Mesodermal cell (in vitro differentiated cells): Measurements from ENCODE around the gene CHD6.
A peak's percentile ranks its signal among the peaks of the same experiment; 100 is the strongest.

ENCODE experiments used
- H3K27ac ChIP-seq: 2 replicates; pipeline ENCODE4 v1.7.0; 2013; ENCODE audit warnings: mild to moderate bottlenecking, low read depth, low read length, moderate library complexity; ENCODE audit not compliant: severe bottlenecking
- H3K36me3 ChIP-seq: 2 replicates; pipeline ENCODE4 v1.7.1; 2013; ENCODE audit warnings: mild to moderate bottlenecking, low read length, moderate library complexity; ENCODE audit not compliant: control insufficient read depth, insufficient read depth
- H3K4me1 ChIP-seq: one replicate; pipeline ENCODE4 v1.7.1; 2013; ENCODE audit warnings: mild to moderate bottlenecking, low read length; ENCODE audit not compliant: insufficient read depth, control insufficient read depth, poor library complexity, severe bottlenecking
- H3K4me3 ChIP-seq: 2 replicates; pipeline ENCODE4 v1.7.0; 2013; ENCODE audit warnings: low read length, control low read depth, mild to moderate bottlenecking; ENCODE audit not compliant: insufficient read depth, poor library complexity, severe bottlenecking; ENCODE audit errors: extremely low read depth
- H3K9me3 ChIP-seq: 2 replicates; pipeline ENCODE4 v1.7.1; 2013; ENCODE audit warnings: mild to moderate bottlenecking, low read length, moderate library complexity; ENCODE audit not compliant: control insufficient read depth
- WGBS, 2 experiments: methylation state at CpG; one replicate each; pipeline ENCODE4 v1.1.5; 2013; ENCODE audit warnings: missing lambda C conversion rate in 2 of 2; ENCODE audit not compliant: insufficient coverage in 2 of 2; 5-methylcytosine and 5-hydroxymethylcytosine counted together

The CHD6 gene

DNA sequence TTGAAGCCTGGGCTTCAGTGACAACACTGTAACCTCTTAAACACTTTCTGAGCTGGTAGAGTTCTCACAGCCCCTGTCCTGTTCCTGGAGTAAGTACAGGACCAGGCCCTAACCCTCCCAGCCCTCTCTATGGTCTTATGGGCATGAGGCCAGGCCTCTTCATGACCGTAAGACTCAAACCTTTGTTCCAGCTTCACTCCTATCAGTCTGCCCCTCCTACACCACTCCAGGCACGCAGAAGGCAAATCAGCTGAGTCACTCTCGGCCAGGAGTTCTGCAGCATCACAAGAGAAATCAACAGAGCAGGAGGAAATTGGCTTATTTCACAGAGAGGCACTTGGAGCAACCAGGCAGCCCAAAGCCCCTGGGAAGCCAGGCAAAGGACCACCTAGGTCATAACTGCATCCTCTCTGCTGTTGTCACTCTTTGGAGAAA, 25.3 kb upstream of the CHD6 start:
- Histone ChIP-seq H3K36me3 (no peaks in the 10 kb centered on the region), H3K4me1 (peaks cover 9% of the 10 kb centered on the region), H3K27ac (peak overlapping the region; percentile 87), H3K4me3 (no peak overlapping the region), H3K9me3 (no peaks in the 10 kb centered on the region)
- WGBS, 2 experiments = 31 to 33% methylated on average over 3 of the region's 3 CpGs

DNA sequence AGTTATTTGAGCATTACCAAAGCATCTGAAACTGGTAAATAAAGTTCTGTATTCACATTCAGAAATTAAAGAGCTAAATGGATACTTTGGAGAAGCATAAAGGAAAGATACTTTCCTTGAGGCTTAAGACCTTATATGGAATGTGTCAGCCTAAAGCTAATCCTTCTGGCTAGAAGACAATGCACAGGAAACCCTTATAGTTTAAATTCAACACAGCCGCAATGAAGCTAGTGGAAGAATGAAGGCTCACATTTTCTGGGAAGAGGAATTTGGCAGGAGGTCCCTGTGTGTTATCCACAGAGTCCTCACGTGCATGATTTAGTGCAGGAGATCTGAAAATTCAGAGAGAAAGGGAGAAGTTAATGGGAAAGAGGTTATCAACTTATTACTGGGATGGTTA, 21.5 kb upstream of the CHD6 start:
- H3K36me3 ChIP-seq = no peaks in the 10 kb centered on the region
- no peaks in the 10 kb centered on the region for H3K9me3 ChIP-seq
- H3K4me1 ChIP-seq = peaks cover 9% of the 10 kb centered on the region
- WGBS, 2 experiments = 42 to 43% methylated on average over 1 to 2 of the region's 2 CpGs
- H3K27ac ChIP-seq = no peak overlapping the region
- no peak overlapping the region for H3K4me3 ChIP-seq

DNA sequence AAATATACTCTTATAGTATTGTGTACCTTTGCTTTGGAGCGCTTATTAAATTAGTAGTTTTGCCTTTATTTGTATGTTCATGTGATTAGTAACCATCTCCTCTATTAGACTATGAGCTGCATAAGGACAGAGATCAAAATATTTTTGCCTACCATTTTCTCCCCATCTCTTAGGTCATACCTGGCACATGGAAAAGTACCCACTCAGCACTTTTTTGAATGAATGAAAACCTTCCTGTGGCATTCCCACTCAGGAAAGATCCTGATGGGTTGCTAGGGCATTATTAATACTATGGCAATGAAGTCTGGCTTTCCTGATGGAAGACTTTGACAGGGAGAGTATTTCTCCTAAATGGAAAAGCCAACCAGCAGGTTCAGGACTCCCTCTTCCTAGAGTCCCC, 20.3 kb upstream of the CHD6 start:
- H3K36me3 ChIP-seq = no peaks in the 10 kb centered on the region
- H3K9me3 ChIP-seq = no peaks in the 10 kb centered on the region
- WGBS, 2 experiments = no CpG with 5 or more reads among the region's 1 CpG
- H3K4me1 ChIP-seq = peaks cover 4% of the 10 kb centered on the region
- H3K4me3 ChIP-seq = no peak overlapping the region
- H3K27ac ChIP-seq = no peak overlapping the region

DNA sequence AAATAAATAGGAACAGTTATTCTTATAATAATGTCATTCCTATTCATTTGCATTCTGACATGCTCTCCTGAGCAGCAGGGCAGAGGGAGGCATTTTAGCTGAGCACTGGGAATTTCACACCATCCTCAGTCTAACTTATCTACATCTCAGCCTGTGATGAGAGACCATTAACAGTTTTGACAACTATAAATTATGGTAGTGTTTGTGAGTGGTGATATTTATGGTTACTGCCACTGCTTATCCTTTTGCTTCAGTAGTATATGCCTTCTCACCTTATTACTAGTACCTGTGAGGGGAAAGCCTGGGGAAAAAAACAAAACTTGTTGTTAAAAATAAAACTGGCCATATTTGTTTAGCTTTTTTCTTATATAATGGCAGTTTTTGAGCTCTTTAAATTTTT, 17.0 kb upstream of the CHD6 start:
- Histone ChIP-seq H3K4me1 (no peaks in the 10 kb centered on the region), H3K9me3 (no peaks in the 10 kb centered on the region), H3K27ac (no peak overlapping the region), H3K36me3 (no peaks in the 10 kb centered on the region), H3K4me3 (no peak overlapping the region)

DNA sequence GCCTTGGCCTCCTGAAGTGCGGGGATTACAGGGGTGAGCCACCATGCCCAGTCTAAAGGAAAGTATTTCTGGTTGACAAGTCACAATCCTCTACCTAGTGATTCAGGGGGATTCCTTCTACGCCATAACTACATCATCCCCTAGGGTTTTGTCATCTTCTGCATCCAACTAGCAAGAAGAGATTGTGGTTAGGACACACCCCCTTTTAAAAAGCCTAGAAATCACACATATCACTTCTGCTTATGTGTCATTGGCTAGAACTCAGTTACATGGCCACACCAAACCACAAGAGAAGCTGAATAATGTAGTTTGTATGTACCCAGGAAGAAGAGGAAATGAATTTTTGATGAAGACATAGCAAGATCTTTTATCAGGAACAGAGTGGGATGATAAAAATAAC, 14.7 kb upstream of the CHD6 start:
- Histone ChIP-seq H3K9me3 (no peaks in the 10 kb centered on the region), H3K4me1 (no peaks in the 10 kb centered on the region), H3K27ac (no peak overlapping the region), H3K4me3 (no peak overlapping the region), H3K36me3 (no peaks in the 10 kb centered on the region)
- 82 to 100% methylated on average over 2 of the region's 2 CpGs for WGBS, 2 experiments

DNA sequence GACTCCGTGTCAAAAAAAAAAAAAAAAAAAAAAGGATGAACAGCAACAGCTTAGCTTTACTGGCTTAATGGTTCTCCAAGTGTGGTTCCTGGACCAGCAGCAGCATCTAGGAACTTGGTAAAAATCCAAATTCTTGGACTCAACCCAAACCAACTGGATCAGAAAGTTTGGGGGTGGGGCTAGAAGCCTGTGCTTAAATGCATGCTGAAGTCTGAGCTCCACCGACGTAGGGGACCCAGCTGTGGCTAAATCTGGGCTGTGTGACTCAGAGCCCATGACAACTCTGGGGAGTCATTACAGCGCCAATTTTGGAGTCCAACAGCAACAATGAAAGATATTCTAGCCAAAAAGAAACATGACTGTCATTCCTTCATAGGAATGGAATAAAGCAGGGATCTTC, 13.6 kb upstream of the CHD6 start:
- no peak overlapping the region for H3K4me3 ChIP-seq
- H3K4me1 ChIP-seq = no peaks in the 10 kb centered on the region
- H3K27ac ChIP-seq = no peak overlapping the region
- WGBS, 2 experiments = 80 to 91% methylated on average over 4 of the region's 4 CpGs
- no peaks in the 10 kb centered on the region for H3K9me3 ChIP-seq
- no peaks in the 10 kb centered on the region for H3K36me3 ChIP-seq

DNA sequence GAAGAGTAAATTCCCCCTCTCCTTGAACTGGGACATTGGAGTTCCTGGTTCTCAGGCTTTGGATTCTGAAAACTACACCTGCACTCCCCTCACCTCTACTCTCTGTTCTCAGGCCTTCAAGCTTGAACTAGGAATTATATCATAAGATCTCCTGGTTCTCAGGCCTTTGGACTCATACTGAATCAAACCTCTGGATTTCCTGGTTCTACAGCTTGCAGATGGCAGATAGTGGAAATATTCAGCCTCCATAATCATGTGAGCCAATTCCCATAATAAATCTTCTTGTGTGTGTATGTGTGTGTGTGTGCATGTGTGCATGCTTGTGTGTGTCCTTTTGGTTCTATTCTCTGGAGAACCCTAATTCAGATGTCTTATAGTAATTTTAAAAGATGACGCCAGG, 12.7 kb upstream of the CHD6 start:
- Histone ChIP-seq H3K4me3 (no peak overlapping the region), H3K4me1 (no peaks in the 10 kb centered on the region), H3K9me3 (no peaks in the 10 kb centered on the region), H3K36me3 (no peaks in the 10 kb centered on the region), H3K27ac (no peak overlapping the region)
- WGBS, 2 experiments = 80 to 100% methylated on average over 1 of the region's 1 CpG

DNA sequence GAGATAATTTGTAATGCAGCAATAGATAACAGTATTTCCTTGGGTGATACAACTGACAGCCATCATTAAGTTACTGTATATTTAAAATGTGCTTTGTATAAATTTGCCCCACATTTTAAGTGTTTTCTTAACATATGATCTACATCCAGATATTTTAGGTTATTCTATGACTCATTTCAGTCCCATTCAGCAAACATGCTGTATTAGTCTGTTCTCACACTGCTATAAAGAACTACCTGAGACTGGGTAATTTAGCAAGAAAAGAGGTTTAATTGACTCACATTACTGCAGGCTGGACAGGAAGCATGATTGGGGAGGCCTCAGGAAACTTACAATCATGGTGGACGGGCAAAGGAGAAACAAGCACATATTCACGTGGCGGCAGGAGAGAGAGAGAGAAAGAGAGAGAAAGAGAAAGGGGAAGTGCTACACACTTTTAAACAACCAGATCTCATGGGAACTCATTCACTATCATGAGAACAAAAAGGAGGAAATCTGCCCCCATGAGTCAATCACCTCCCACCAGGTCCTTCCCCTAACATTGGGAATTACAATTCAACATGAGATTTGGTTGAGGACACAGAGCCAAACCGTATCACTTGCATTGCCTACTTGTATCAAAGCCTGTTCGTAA, 9.6 kb upstream of the CHD6 start:
- Histone ChIP-seq H3K27ac (no peak overlapping the region), H3K9me3 (no peaks in the 10 kb centered on the region), H3K36me3 (no peaks in the 10 kb centered on the region), H3K4me1 (no peaks in the 10 kb centered on the region), H3K4me3 (no peak overlapping the region)
- WGBS, 2 experiments = 76 to 83% methylated on average over 1 to 2 of the region's 5 CpGs

DNA sequence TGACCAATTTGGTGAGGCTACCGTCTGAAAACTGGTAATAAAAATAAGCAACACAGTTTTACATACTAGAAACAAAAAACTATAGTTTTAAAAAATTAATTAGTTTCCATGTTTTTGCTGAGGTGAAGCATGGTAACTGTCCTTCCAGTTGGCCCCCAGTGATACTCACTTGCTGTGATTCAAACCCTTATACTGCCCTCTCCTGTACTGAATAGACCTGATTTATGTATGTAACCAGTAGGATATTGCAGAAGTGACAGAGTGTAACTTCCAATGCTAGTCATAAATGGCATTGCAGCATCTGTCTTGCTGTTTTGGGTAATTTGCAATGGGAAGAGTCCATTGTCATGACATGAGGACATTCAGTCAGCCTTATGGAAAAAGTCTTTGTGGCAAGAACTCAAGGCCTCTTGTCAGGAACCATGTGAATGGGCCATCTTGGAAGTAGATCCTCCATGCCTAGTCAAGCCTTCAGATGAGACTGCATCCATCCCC, 8.9 kb upstream of the CHD6 start:
- no CpG with 5 or more reads among the region's 1 CpG for WGBS, 2 experiments

DNA sequence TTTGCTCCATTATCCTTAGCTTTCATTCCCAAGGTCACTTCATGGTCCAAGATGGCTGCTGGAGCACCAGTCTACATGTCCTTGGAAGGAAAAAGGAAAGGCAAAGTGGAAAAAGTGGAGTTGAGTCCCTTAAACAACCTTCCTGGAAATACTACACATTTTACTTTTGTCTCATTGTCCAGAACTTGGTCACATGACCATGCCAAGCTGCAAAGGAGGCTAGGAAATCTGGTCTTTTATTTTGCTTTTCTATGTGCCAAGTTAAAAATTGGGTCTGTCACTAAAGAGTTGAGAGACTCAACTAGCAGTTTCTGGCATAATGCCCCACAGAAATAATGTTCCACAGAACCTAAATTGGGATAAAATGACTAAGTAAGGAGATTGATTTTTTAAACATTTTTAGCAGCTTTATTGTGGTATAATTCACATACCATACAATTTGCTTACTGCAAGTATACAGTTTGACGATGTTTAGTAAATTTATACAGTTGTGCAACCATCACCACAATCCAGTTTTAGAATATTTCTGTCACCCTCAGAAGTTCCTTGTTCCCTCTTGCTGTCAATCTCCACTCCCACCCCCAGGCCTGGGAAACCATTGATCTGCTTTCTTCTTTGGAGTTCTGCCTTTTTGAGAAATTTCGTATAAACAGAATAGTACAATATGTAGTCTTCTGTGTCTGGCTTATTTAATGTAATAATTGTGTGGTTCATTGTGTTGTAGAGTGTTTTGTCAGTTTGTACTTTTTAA, 5.6 kb upstream of the CHD6 start:
- Histone ChIP-seq H3K9me3 (no peaks in the 10 kb centered on the region), H3K36me3 (no peaks in the 10 kb centered on the region), H3K4me3 (no peak overlapping the region), H3K4me1 (no peaks in the 10 kb centered on the region), H3K27ac (no peak overlapping the region)
- WGBS, 2 experiments = 88% methylated on average over 1 of the region's 2 CpGs; no CpG with 5 or more reads in 1 of the 2 experiments

More for the DNA sequence above, 8.9 kb upstream of the CHD6 start:
- Histone ChIP-seq H3K4me3 (no peak overlapping the region), H3K36me3 (no peaks in the 10 kb centered on the region), H3K4me1 (no peaks in the 10 kb centered on the region), H3K27ac (no peak overlapping the region), H3K9me3 (no peaks in the 10 kb centered on the region)

DNA sequence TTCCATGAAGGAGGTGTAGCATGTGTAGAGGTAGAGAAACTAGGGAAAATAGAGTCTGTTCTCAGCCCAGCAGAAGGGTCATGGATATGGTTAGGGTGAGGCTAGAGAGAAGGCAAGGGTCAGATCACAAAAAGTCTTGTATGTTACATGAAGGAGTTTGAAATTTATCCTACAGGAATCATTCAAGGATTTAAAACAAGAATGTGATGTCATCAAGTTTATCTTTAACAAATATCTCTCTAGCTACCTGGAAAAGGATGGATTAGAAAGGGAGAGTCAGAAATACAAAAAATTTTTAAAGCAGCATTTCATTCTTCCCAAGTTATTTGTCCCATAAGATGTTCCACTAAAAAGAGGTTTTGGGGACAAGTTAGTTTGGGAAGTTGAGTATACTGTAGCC, 4.4 kb upstream of the CHD6 start:
- no peak overlapping the region for H3K4me3 ChIP-seq
- H3K27ac ChIP-seq = no peak overlapping the region
- H3K9me3 ChIP-seq = no peaks in the 10 kb centered on the region
- no peaks in the 10 kb centered on the region for H3K4me1 ChIP-seq
- H3K36me3 ChIP-seq = no peaks in the 10 kb centered on the region
